Measurements from ENCODE around the gene NRTN. TPM values are rescaled to one million over a fixed set of nuclear protein-coding genes. Genes with fewer than 3 reads are reported as not detected.

NRTN gene
- total and polyA plus RNA-seq, 7 experiments from 2014 or later: 0.19 to 1.0 (median 0.66) TPM; not detected in 1

DNA sequence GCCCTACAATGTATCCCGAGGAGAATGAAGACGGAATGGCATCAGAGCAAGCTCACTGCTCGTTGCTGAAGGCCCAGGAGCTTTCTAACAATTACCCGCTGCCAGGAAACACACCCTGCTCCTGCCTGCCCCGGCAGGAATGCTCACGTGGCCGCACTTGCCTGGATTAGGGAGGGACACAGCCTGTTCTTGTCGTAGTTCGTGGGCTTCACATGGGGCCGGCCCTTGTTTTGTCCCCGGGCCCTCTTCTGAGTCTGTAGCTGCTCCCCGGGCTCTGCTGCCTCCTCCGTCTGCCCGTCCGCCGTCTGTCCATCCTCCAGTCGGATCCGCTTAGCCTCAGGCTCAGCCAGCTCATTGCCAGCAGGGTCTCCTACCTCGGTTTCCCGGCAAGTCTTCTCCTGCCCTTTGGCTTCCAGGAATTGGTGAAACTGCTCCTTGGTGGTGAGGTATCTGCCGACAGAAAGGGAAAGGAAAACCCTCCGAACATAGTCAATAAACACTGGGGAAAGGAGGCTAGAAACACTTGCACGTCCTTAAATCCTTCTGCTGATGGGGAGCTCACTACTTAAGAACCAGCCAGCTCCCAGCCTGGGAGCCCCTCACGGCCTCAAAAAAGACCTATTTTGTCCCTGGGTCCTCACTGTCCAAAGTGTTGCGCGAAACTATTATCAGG, 14.8 kb upstream of the NRTN start:
- intact Hi-C loops (cut with micrococcal nuclease): loop anchor here (1.0 to 5.0 kb wide), 11 partner anchors 15 to 999 kb away; partner anchors contain the start of genes MICOS13 (in 2 of the 2), RANBP3 (in 2 of the 2), RPL36 (in 2 of the 2) and VMAC (in 2 of the 2)
- ATAC-seq (no peak), DNase-seq (no peak)
- Mint-ChIP-seq H3K4me3 (peak overlapping the region; percentile 94 to 100 (median 100)), H3K27me3 (no peaks in the 10 kb centered on the region), H3K27ac (peak overlapping the region; percentile 99 to 100 (median 100)), H3K4me1 (peaks cover 6 to 22% (median 15%) of the 10 kb centered on the region in 7 donors), H3K36me3 (peaks cover 5 to 22% (median 13%) of the 10 kb centered on the region in 5 donors), H3K9me3 (peaks cover 0 to 9% (median 0%) of the 10 kb centered on the region in 11 donors)
- Histone ChIP-seq H3K36me3 (ENCODE audit: control insufficient read depth in 2 of 3, insufficient read depth in 3 of 3, low read length in 3 of 3) (peaks cover 4 to 53% (median 33%) of the 10 kb centered on the region in 3 experiments), H3K4me3 (ENCODE audit: low read length) (peak overlapping the region; percentile 95), H3K27me3 (ENCODE audit: control insufficient read depth in 2 of 2, insufficient read depth in 2 of 2, low read length in 2 of 2) (no peaks in the 10 kb centered on the region), H3K4me1 (ENCODE audit: control insufficient read depth in 2 of 2, insufficient read depth in 2 of 2, low read length in 2 of 2) (peaks cover 8 to 12% of the 10 kb centered on the region in 2 donors), H3K27ac (ENCODE audit: low read depth, low read length) (peak overlapping the region; percentile 91), H3K9me3 (ENCODE audit: control insufficient read depth in 2 of 3, low read length in 3 of 3) (no peaks in the 10 kb centered on the region)
- ChIA-PET CTCF (interaction anchor here (0.5 to 1.4 kb wide), 2 partner anchors 69 to 1596 kb away, joined by 3 read pairs; no protein-coding TSS in a partner anchor), POLR2A (interaction anchor here (1.0 to 2.9 kb wide), 8 partner anchors 11 to 188 kb away, joined by 3 to 26 read pairs (median 6); partner anchors contain the start of genes CATSPERD, LONP1, NDUFA11 and RANBP3)

DNA sequence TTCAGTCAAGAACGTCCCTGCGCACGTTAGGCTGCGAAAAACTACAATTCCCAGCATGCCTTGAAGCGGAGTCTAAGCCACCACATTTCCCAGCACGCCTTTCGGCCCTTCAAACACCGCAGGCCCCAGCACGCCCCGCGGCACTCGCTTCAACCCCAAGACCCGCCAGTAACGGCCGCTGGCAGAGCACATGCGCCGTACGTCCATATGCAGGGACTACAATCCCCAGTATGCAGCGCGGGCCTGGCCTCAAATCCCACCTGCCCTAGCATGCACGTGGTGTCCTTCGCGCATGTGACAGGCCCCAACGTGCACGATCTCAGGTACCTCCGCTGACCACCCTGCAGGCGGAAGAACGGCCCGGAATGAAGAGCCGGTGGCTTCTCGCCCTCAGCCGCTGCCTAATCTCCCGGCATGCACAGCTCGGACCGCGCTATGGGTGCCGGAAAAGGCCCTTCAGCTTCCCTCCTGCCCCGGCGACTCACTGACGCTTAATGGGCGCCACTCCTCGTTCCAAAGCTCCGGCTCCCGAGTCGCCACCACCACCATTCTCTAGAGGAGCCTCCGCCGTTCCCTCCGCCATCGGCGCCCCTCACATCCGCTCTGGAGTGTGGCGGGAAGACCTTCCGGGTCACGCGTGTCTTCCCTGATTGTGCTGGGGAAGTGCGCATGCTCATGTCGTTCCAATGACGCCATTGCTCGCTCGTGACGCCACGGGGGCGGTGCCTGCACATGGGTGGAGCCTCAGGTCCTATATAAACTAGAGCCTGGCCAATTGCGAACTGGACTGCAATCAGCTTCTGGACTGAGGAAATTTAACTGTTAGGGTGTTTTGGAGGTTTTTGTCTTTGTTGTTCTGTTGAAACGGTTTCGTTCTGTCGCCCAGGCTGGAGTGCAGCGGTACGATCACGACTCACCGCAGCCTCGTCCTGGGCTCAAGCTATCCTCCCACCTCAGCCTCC, 14.0 kb upstream of the NRTN start, which contains the start of gene DUS3L:
TSS of gene DUS3L (minus strand) at position 605 of the 962 bp plus-strand sequence. CDS start at position 583, 22 bp downstream.
- peaks cover 4 to 45% (median 33%) of the 10 kb centered on the region in 3 experiments for H3K36me3 ChIP-seq (ENCODE audit: control insufficient read depth in 2 of 3, insufficient read depth in 3 of 3, low read length in 3 of 3)
- H3K27ac Mint-ChIP-seq: peak within 1 kb of the TSS; percentile 99 to 100 (median 100)
- H3K27ac ChIP-seq (ENCODE audit: low read depth, low read length): peak within 1 kb of the TSS; percentile 91
- H3K9me3 Mint-ChIP-seq: peaks cover 0 to 9% (median 0%) of the 10 kb centered on the region in 11 donors
- no peaks in the 10 kb centered on the region for H3K9me3 ChIP-seq (ENCODE audit: control insufficient read depth in 2 of 3, low read length in 3 of 3)
- peaks cover 6 to 22% (median 15%) of the 10 kb centered on the region in 7 donors for H3K4me1 Mint-ChIP-seq
- intact Hi-C loops (cut with micrococcal nuclease): loop anchor here (1.0 to 5.0 kb wide), 14 partner anchors 13 to 1000 kb away; partner anchors contain the start of genes MICOS13 (in 2 of the 2), RANBP3 (in 2 of the 2), RPL36 (in 2 of the 2) and SAFB (in 2 of the 2)
- peak; percentile 90 to 97 (median 94) for DNase-seq
- H3K4me3 Mint-ChIP-seq: peak within 1 kb of the TSS; percentile 94 to 100 (median 100)
- peaks cover 8 to 12% of the 10 kb centered on the region in 2 donors for H3K4me1 ChIP-seq (ENCODE audit: control insufficient read depth in 2 of 2, insufficient read depth in 2 of 2, low read length in 2 of 2)
- H3K27me3 Mint-ChIP-seq: no peaks in the 10 kb centered on the region
- peaks cover 5 to 22% (median 13%) of the 10 kb centered on the region in 5 donors for H3K36me3 Mint-ChIP-seq
- peak; percentile 97 for ATAC-seq
- no peaks in the 10 kb centered on the region for H3K27me3 ChIP-seq (ENCODE audit: control insufficient read depth in 2 of 2, insufficient read depth in 2 of 2, low read length in 2 of 2)
- ChIA-PET CTCF (interaction anchor here (0.5 to 1.4 kb wide), 2 partner anchors 70 to 1595 kb away, joined by 3 read pairs; no protein-coding TSS in a partner anchor), POLR2A (interaction anchor here (0.7 to 2.9 kb wide), 12 partner anchors 10 to 209 kb away, joined by 3 to 26 read pairs (median 4); partner anchors contain the start of genes CATSPERD, LONP1, NDUFA11 and RANBP3)
- H3K4me3 ChIP-seq (ENCODE audit: low read length): peak within 1 kb of the TSS; percentile 95

DNA sequence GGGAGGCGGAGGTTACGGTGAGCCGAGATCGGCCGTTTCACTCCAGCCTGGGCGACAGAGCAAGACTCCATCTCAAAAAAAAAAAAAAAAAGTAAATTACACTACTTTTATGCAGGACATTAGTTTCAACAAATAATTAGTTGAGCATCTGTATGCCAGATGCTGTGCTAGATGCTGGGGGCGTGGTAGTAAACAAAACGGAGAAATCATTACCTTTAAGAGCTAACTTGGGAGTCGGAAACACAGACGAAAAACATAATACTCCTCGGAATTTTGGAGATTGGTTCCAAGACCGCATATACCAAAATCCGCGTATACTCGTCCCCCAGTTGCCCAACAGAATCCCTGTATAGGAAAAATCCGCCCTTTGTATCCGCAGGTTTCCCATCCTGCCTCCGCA, 12.6 kb upstream of the NRTN start:
- intact Hi-C loops (cut with micrococcal nuclease): loop anchor here in 1 of 2 donors (5.0 kb wide), 1 partner anchor 185 kb away; the partner anchor contains the start of gene RANBP3
- Mint-ChIP-seq H3K27me3 (no peaks in the 10 kb centered on the region), H3K4me3 (peak overlapping the region in 1 of 10 donors; percentile 27), H3K36me3 (peaks cover 5 to 13% (median 9%) of the 10 kb centered on the region in 5 donors), H3K9me3 (peaks cover 0 to 9% (median 0%) of the 10 kb centered on the region in 11 donors), H3K4me1 (peaks cover 6 to 22% (median 15%) of the 10 kb centered on the region in 7 donors), H3K27ac (peak overlapping the region in 5 of 9 donors; percentile 5 to 84 (median 15))
- no peaks in the 10 kb centered on the region for H3K9me3 ChIP-seq (ENCODE audit: control insufficient read depth in 2 of 3, low read length in 3 of 3)
- peaks cover 4 to 31% (median 23%) of the 10 kb centered on the region in 3 experiments for H3K36me3 ChIP-seq (ENCODE audit: control insufficient read depth in 2 of 3, insufficient read depth in 3 of 3, low read length in 3 of 3)
- H3K4me3 ChIP-seq (ENCODE audit: low read length): no peak overlapping the region
- ATAC-seq (no peak), DNase-seq (no peak)
- H3K27ac ChIP-seq (ENCODE audit: low read depth, low read length): no peak overlapping the region
- ChIA-PET CTCF (no interaction called here), POLR2A (interaction anchor here (0.7 to 2.9 kb wide), 3 partner anchors 12 to 633 kb away, joined by 5 to 26 read pairs (median 14); no protein-coding TSS in a partner anchor)
- no peaks in the 10 kb centered on the region for H3K27me3 ChIP-seq (ENCODE audit: control insufficient read depth in 2 of 2, insufficient read depth in 2 of 2, low read length in 2 of 2)
- H3K4me1 ChIP-seq (ENCODE audit: control insufficient read depth in 2 of 2, insufficient read depth in 2 of 2, low read length in 2 of 2): peaks cover 8 to 12% of the 10 kb centered on the region in 2 donors

DNA sequence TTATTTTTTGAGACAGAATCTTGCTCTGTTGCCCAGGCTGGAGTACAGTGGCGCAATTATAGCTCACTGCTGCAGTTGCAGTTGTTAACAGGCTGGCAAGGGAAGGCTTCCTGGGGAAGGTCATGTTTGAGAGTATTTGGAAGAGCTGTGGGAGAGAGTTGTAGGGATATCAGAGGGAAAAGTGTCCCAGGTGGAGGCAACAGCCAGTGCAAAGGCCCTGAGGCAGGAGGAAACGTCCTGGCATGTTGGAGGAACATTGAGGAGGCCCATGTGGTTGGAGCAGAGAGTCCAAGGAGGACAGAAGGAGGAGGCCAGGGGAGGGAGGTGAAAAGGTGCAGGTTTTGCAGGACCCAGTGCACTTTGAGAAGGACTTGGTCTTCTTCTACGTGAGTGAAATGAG, 11.7 kb upstream of the NRTN start:
- H3K4me1 Mint-ChIP-seq: peaks cover 6 to 21% (median 15%) of the 10 kb centered on the region in 7 donors
- Histone ChIP-seq H3K27ac (ENCODE audit: low read depth, low read length) (no peak overlapping the region), H3K27me3 (ENCODE audit: control insufficient read depth in 2 of 2, insufficient read depth in 2 of 2, low read length in 2 of 2) (no peaks in the 10 kb centered on the region), H3K4me3 (ENCODE audit: low read length) (no peak overlapping the region), H3K4me1 (ENCODE audit: control insufficient read depth in 2 of 2, insufficient read depth in 2 of 2, low read length in 2 of 2) (peaks cover 8 to 12% of the 10 kb centered on the region in 2 donors), H3K36me3 (ENCODE audit: control insufficient read depth in 2 of 3, insufficient read depth in 3 of 3, low read length in 3 of 3) (peaks cover 4 to 21% (median 19%) of the 10 kb centered on the region in 3 experiments), H3K9me3 (ENCODE audit: control insufficient read depth in 2 of 3, low read length in 3 of 3) (no peaks in the 10 kb centered on the region)
- no peak for DNase-seq
- ChIA-PET CTCF (interaction anchor here (0.7 kb wide), 1 partner anchor 552 kb away, joined by 3 read pairs; no protein-coding TSS in a partner anchor), POLR2A (interaction anchor here (1.4 kb wide), 1 partner anchor 12 kb away, joined by 3 read pairs; no protein-coding TSS in a partner anchor)
- no peak overlapping the region for H3K4me3 Mint-ChIP-seq
- no peak for ATAC-seq
- H3K36me3 Mint-ChIP-seq: peaks cover 5 to 11% (median 8%) of the 10 kb centered on the region in 5 donors
- peak overlapping the region in 5 of 9 donors; percentile 14 to 81 (median 33) for H3K27ac Mint-ChIP-seq
- intact Hi-C loops (cut with micrococcal nuclease): loop anchor here in 1 of 2 donors (5.0 kb wide), 1 partner anchor 184 kb away; the partner anchor contains the start of gene RANBP3
- H3K9me3 Mint-ChIP-seq: peaks cover 0 to 9% (median 0%) of the 10 kb centered on the region in 11 donors
- no peaks in the 10 kb centered on the region for H3K27me3 Mint-ChIP-seq

DNA sequence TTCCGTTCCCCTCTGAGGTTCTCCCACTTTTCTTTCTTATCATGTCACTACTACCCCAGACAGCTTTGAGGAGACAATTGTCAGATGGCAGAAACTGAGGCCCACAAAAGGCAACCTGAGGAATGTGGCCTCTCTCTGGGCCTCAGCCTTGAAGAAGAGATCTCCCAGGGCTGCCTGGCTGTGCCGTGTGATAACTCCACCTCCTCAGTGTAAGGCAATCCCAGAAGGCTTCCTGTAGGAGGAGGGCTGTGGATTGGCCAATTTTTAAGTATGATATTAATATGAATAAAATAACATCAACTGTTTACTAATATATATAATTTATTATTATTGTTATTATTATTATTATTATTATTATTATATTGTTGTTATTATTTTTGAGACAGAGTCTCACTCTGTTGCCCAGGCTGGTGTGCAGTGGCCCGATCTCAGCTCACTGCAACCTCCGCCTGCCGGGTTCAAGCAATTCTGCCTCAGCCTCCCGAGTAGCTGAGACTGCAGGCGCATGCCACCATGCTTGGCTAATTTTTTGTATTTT, 9.4 kb upstream of the NRTN start:
- Mint-ChIP-seq H3K27ac (no peak overlapping the region), H3K9me3 (peaks cover 0 to 7% (median 0%) of the 10 kb centered on the region in 11 donors), H3K4me1 (peaks cover 1 to 13% (median 7%) of the 10 kb centered on the region in 7 donors), H3K36me3 (peaks cover under 1 to 3% (median 1%) of the 10 kb centered on the region in 5 donors), H3K4me3 (no peak overlapping the region), H3K27me3 (peaks cover 4 to 11% (median 10%) of the 10 kb centered on the region in 5 donors)
- Histone ChIP-seq H3K27me3 (ENCODE audit: control insufficient read depth in 2 of 2, insufficient read depth in 2 of 2, low read length in 2 of 2) (peaks cover 0 to 2% of the 10 kb centered on the region in 2 donors), H3K4me3 (ENCODE audit: low read length) (no peak overlapping the region), H3K27ac (ENCODE audit: low read depth, low read length) (no peak overlapping the region), H3K9me3 (ENCODE audit: control insufficient read depth in 2 of 3, low read length in 3 of 3) (no peaks in the 10 kb centered on the region), H3K4me1 (ENCODE audit: control insufficient read depth in 2 of 2, insufficient read depth in 2 of 2, low read length in 2 of 2) (peaks cover 0 to 6% of the 10 kb centered on the region in 2 donors), H3K36me3 (ENCODE audit: control insufficient read depth in 2 of 3, insufficient read depth in 3 of 3, low read length in 3 of 3) (peaks cover 0 to 4% (median 0%) of the 10 kb centered on the region in 3 experiments)
- ATAC-seq: no peak
- DNase-seq: no peak
- CTCF ChIA-PET: interaction anchor here (1.7 kb wide), 1 partner anchor 8 kb away, joined by 4 read pairs; no protein-coding TSS in a partner anchor
- POLR2A ChIA-PET: interaction anchor here (1.2 kb wide), 1 partner anchor 75 kb away, joined by 3 read pairs; the partner anchor contains the start of gene CATSPERD
- intact Hi-C loops (cut with micrococcal nuclease): no loop called here
